GM18499 (cell line): ENCODE data around the gene NSG1.
"Not testable (repeated sequence)": the region's sequence is repeated elsewhere in the genome, so short reads cannot be mapped to it uniquely, and the experiment has no call there.

Experiments used
- ATAC-seq: cut with Tn5 transposase; IDR thresholded peaks from one replicate; pipeline ENCODE4 v1.9.1; 2021; ENCODE audit warnings: moderate number of reproducible peaks; ENCODE audit not compliant: insufficient read depth, unreplicated experiment

Gene NSG1, protein sequence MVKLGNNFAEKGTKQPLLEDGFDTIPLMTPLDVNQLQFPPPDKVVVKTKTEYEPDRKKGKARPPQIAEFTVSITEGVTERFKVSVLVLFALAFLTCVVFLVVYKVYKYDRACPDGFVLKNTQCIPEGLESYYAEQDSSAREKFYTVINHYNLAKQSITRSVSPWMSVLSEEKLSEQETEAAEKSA

DNA sequence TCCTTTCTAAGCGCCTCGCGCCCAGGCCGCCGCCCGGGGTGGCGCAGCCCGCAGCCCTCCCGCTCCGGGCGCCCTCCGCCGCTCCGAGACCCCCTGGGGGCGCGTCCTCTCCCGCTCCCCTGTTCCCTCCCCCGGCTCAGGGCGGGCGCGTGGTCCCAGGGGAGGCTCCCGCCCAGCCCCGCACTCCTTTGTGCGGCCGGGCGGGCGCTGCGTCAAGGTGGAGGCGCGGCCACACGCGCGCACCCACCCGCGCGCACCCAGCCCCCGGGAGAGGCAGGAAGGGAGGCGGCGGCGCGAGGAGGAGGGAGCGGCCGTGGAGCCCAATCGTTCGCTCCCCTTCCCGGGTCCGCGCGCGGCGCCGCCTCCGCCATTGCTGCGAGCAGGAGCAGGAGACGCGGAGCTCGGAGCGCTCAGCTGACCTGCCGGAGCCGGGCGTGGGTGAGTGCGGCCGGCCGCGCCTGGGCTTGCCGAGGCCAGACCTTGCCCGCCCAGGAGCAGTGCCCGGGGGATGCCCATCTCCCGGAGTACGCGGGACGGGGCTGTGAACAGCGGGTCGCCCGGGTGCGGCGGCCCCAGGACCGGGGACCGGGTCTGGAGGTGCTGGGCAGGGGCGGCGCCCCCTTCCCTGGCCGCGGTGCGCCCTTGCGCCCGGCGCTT is at the start of gene NSG1:
TSS of gene NSG1 (plus strand) at position 367 of the 657 bp plus-strand sequence. CDS start 528 bp downstream, outside the sequence.
- ATAC-seq: no peak

DNA sequence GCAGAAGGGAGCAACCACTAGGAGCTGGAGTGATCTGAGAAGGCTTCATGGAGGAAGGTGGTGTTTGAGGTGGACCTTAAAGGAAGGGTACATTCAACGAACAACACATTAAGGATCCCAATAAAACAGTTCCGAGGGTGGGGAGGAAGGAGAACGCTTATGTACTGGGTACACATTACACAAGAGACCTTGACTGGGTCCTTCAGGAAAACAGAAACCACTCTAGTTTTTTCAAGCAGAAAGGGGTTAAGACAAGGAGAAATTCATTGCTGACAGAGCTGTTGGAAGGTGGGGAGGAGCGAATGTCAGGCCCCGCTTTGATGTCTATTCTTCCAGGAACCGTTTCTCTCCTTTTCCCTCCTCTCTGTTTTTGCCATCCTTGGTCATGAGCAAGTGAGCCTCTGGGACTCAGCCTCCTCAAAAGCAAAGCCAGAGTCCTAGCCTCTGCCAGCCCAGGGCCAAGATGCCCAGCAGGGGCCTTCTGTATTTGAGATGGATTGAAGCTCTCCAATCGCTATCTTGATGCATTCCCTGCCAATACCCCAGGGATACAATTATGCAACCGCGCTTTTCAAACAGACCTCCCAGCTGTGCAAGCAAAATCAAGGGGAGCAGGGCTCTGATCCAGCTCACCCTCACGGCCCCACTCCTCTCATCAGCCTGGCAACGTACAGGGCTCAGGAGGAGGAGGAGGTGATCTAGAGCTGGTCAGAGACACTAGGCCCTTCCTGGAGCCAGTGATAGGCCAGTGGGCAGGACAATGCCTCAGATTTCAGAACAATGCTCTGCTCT is 48.5 kb upstream of the NSG1 start:
- no peak for ATAC-seq

DNA sequence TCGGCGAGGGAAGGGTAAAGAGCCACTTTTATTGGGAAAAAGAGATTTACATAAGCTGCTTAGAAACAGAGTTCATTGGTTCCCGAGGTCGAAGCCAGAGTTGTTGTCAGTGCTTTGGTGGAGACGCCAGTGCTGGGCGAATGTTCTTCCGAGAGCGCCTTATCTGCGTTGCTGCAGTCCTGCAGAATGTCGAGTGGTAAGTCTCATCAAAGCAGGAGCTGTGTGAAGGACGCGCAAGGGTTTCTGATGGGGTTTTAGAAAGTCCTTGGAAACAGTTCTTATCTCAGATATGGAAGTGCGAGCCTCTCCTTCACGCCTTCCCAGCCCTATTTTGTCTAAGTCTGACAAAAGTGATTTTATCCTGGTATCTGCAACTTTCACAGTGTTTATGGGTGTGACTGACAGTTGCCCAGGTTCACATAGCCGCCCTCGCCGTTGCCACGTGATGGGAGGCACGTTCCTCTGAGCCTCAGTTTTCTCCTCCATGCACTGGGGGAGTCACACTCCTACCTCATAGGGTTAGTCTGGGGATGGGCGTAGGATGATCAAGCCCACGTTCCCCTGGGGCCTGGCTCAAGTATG is 47.3 kb upstream of the NSG1 start:
- ATAC-seq: no peak

DNA sequence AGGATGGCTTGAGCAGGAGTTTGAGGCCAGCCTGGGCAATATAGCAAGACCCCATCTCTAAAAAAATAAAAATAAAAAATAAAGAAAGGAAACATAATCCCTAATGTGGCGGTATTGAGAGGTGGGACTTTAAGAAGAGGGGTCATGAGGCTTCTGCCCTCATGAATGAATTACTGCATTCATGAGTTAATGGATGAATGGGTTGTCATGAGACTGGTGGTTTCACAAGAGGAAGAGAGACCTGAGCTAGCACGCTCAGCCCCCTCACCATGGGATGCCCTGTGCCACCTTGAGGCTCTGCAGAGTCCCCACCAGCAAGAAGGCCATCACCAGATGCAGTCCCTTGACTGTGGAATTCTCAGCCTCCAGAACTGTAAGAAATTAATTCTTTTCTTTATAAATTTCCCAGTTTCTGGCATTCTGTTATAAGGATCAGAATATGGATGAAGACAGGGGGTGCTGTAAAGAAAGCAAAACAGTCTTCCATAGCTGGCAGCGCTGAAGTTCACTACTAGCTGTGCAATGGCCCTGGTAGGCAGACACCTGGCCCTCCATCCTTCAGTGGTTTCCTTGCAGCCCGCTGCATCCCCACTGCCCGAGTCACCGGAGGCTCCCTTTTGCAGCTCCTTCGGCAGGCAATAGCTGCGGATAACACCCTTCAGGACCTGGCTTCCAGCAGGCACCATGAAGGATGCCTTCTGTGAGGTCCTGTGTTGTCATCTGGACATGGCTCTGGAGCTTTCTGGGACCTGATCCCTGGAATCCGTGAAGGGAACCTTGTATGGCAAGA is 44.8 kb upstream of the NSG1 start:
- no peak for ATAC-seq

DNA sequence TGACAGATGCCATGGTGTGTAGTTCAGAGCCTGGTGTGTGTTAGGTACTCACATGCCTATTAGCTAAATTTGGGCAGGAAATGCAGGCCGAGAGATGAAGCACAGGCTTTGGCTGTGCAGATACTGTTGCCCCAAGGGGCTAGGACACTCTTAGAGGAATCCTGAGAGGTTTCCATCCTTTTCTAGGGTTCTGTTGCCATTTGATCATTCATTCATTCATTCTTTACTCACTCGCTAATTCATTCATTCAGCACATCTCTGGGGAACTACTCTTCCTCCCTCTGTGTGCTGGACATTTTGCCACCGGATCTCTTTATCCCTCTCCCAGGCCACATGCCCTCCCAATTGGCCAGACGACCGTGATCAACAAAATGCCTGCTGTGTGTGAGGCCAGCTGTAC is 43.9 kb upstream of the NSG1 start:
- ATAC-seq: no peak

DNA sequence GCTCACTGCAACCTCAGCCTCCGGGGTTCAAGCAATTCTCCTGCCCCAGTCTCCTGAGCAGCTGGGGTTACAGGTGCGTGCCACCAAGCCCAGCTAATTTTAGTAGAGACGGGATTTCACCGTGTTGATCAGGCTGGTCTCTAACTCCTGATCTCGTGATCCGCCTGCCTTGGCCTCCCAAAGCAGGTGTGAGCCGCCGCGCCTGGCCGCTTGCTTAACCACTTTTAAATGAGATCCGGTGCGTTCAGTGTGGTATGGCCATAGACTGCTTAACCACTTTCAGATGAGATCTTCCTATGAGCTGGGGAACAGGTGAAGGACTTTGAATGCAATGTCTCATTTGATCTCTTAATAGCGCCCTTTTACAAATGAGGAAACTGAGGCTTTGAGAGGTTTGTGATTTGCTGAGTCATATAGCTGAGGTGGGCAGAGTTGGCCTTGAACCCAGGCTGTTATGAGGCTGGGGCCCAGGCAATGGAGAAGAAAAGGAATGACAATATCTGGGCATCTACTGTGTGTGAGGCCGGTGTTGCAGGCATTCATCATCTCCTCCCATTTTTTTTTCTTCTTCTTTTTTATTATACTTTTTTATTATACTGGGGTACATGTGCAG is 41.9 kb upstream of the NSG1 start:
- ATAC-seq: peak; percentile 74

DNA sequence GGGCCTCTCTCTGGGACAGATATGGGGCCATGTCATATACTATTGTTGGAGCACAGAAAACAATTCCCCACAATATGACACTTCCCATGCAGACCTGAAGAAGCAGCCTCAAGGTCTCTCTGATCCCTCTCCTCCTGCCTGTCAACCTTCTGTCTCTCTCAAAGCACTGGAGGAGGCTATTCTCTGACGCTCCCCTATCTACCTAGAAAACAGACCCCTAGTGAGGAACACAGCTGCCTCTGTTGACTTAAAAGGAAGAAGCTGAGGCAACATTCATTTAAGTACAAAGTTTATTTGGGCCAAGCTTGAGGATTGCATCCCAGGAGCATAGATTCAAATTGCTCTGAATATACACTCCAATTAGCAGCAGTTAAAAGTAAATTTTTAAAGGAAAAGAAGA is 39.3 kb upstream of the NSG1 start:
- ATAC-seq: no peak

DNA sequence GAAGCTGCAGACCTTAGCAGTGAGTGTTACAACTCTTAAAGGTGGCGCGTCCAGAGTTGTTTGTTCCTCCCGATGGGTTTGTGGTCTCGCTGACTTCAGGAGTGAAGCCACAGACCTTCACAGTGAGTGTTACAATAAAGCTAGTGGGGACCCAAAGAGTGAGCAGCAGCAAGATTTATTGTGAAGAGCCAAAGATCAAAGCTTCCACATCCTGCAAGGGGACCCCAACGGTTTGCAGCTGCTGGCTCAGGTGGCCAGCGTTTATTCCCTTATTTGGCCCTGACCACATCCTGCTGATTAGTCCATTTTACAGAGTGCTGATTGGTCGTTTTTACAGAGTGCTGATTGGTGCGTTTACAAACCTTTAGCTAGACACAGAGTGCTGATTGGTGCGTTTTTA is 38.3 kb upstream of the NSG1 start:
- ATAC-seq: not testable (repeated sequence)

DNA sequence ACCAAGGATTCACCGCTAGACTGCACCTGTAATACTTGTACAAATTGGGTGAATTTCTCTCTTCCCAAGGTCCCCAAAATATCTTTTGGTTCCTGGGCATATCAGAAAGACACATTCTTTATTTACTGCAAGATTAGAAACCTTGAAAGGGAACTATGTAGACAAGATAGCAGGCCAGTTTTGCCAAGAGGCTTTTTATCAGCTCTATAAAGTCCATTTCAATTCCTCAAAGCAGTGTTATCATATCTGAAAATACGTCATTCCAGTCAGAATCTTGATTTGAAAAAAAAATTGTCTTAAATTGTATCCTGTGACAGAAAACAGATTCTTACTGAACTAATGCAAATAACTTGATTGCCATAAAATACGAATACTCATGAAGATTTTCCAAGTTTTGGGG is 37.0 kb upstream of the NSG1 start:
- no peak for ATAC-seq

DNA sequence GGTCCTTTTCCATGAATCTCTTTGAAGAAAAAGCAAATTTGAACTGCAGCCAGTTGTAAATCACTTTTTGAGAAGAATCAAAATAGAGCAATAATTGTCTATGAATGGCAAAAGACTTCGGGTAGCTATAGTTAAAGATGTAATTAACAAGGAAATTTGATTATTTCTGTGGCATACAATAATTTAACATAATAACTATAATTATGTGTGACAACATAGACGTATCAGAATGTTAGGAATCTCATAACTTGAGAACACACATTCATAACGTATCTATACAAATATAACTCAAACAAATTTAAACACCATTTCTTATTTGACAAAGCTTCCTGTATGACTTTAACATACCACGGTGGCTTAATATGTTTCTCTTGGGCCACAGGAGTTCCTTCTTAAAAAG is 36.0 kb upstream of the NSG1 start:
- no peak for ATAC-seq

DNA sequence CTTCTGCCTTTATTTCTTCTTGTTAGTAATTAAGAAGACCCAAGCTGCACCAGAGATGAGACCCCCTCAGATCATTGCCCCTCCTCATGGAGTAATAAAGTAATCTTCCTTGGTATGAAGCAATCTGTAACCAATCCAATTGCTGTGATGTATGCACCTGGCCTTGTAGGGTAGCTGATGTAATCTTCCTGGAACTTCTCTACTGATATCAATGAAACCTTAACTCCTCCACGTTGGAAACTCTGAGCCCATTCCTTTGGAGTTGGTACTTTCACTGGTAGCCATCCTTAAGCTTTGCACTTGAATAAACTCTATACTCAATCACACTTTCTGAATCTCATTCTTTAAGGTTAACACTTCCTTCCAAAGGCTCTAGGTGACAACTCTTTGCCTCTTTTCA is 31.6 kb upstream of the NSG1 start:
- no peak for ATAC-seq

DNA sequence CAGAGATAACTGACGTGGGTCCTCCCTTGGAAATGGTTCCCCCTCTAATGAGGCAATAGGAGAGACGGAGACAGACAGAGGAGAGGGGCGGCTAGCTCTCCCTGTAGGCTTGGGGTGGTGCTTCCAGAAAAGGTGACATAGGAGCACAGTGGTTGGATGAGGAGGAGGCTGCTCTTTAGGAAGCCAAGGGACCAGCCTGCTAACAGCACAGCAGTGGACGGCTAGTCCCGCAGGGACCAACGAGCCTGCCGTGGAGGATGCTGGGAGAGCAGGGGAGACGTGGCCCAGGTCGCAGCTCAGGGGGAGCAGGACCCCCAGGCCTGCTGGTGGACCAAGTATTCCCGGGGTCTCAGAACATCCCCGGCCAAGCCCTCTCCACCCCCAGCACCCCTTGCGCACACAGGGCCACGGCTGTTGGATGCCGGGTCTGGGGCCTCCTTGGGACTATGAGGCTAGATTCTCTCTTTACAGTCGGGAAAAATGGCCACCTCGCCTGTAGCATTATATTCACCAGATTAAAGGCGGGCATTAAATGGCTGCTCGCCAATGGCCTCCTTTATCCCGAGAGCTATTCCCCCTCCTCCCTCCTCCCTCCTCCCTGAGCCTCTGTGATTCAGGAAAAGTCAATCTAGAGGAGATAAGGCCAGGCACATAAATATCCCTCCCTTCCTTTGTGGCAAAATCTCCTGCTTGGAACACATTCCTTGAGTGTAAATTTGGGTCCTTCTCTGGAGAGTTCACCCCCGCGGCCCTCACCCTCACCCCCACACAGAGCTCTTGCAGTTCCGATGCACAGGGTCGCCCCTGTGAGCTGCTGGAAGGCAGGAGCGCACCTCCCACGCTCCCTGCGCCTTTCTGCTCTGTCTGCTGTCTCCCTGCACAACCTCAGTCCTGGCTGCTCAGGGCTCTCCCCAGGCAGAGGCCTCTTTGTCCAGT is 30.5 kb upstream of the NSG1 start:
- no peak for ATAC-seq

DNA sequence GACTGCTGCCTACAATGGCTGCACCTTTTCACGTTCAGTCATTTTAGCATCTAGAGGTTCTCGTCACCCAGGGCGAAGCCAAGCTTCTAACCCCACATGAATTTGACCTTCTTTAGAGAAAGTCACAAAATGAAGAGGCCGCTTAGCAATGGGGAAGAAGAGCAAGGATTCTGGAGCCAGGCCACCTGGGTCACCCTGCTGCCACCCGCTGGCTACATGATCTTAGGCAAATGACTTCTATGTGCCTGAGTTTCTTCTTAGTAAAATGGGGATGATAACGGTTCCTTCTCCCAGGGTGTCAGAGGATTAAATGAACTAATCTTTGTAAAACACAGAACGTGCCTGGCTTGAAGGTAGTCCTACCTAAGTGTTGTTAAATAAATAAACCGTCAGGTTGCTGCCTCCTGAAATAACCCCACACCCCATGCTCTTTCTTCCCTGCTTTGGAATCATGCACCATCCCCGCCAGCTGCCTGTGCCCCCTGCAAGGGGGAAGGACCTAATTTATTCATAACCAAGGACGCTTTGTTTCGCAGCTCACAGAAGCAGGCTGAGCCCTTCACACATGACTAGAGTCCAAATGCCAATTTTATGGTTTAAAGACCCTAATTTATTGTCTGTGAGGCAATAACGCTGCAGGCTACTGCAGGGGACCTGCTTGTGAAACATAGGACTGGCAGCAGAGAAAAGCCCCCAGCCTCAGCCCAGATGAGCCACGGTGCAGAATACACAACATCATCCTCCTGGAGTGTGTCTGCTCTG is 28.6 kb upstream of the NSG1 start:
- no peak for ATAC-seq

DNA sequence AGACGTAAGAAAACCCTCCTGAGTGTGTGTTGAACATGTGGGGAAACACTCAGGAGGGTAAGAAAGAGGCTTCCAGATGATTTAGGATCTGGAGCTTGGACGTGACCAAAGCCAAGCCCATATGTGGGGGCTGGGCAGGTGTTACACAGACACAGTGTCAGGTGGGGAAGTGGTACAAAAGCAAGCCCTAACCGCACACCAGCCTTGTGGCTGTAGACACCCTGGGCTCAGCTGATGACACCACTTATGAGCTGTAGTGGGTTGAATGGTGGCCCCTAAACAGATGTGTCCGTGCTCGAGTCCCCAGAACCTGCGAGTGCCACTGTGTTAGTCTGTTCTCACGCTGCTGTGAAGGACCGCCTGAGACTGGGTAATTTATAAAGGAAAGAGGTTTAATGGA is 25.0 kb upstream of the NSG1 start:
- no peak for ATAC-seq

DNA sequence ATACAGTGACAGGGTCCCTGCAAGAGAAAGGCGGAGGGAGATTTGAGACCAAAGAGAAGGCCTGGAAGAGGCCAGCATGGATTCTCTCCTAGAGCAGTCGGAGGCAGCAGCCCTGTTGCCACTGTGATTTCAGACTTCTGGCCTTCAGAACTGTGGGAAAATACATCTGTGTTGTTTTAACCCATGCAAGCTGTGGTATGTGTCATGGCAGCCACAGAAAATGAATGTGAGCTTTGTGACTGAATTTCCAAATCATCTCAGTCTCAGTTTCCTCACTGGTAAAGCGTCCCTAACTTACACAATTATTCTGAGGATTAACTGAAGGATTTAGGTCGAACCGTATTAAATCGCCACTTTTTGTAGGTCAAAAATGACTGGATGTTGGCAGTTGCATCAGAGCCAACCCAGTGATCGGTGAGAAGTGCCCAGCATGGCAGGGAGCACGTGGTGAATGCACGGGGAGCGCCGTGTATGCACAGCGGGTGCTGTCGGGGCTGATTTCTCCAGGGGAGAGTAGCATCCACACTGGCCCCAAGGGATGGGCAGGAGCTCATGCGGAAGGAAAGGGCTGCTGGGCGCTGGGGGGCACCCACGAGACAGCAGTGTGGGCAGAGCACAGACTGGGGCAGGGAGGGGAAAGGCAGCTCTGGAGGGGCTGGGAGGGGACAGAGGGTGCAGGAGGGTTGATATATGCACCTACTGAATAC is 23.8 kb upstream of the NSG1 start:
- ATAC-seq: no peak

DNA sequence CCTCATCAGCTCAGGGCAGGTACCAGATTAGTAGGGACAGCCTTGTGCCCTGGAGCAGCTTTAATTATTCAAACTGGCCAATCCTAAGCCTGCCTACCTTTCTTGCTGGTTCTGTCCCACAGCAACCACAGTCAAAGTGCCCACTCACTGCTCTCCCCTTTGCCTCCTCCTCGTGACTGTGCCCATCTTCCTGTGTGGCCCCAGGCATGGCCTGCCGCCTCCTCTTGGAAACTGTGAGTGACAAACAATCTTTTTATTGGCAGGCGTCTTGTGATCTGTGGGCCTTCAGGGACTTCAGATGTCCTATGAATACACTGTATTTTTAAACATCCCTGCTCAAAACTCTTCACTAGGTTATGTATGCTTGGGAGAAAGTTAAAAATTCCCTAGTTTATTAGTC is 22.8 kb upstream of the NSG1 start:
- no peak for ATAC-seq

DNA sequence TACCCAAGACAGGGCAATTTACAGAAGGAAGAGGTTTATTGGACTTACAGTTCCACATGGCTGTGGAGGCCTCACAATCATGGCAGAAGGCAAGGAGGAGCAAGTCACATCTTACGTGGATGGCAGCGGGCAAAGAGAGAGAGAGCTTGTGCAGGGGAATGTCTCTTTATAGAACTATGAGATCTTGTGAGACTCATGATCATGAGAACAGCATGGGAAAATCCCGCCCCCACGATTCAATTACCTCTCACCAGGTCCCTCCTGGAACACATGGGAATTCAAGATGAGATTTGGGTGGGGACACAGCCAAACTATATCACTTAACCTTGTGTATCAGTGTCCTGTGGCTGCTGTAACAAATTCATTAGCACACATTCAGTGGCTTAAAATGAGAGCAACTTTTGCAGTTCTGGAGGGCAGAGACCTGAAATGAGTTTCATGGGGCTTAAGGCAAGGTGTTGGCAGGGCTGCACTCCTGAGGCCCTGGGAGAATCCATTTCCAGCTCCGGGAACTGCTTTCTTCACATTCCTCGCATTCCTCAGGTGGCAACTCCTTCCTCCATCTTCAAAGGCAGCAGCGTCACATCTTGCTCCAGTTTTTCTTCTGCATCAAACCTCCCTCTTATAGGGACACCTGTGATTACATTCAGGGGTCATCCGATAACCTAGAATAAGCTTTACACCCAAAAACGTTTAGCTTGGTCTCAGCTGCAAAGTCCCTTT is 22.3 kb upstream of the NSG1 start:
- no peak for ATAC-seq
